DMS53 treated with DMSO at 0.1 percent for 48 hours (cell line): ENCODE results near the gene IFT122.
"Not testable (repeated sequence)": the region's sequence is repeated elsewhere in the genome, so short reads cannot be mapped to it uniquely, and the experiment has no call there.

ENCODE experiments used
- DNase-seq: peaks from one replicate; lab custom pipeline; 2025; ENCODE audit not compliant: unreplicated experiment; lab: John Stamatoyannopoulos, UW

The IFT122 gene

GRCh38 chr3:129515821-129516432, 75.9 kb downstream of the IFT122 start:
- DNase-seq, result not testable (repeated sequence)

DNA sequence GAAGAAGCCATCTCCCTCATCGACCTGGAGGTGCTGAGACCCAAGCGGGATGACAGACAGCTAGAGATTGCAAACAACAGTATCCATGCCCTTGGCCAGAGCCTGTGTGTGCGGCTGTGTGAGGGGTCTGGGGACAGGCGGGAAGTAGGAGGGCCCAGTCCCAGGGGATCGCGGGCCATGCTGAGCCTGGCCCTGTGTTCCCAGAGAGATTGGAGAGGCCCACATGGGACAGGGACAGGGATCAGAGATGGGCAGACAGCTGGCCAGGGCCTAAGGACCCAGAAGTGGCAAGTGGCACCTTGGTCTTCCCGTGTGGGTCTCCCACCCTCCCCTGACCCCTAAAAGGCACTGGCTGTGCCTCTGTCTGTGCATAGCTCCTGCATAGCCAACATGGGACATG, 77.5 kb downstream of the IFT122 start:
- no peak for DNase-seq

DNA sequence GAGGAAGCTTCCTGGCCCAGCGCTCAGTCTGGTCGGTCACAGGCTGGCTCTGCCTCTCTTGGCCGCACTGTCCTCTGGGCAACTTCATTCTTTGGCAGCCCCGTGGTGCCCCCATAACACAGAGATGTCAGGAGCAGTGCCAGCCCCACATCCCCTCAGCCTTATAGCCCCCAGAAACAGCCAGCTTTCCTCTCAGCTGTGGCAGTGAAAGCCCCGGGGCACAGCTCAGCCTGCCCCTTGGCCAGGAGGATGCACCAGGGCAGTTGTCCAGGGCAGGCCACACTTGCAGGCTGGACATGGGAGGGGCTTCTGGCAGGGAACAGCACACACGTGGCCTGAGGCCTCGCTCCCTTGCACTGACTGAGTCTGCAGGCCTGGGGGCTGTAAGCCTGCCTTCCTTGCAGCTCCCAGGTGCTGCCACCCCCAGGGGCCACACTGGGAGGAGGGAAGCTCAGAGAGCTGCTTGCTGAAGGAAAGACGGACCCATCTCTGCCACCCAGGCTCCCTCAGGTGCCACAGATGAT, 78.1 kb downstream of the IFT122 start:
- DNase-seq, result no peak

GRCh38 chr3:129518581-129518980, 78.6 kb downstream of the IFT122 start:
- no peak for DNase-seq

- DNase-seq, result no peak
Observed at GRCh38 chr3:129519449-129519848, 79.4 kb downstream of the IFT122 start.

DNA sequence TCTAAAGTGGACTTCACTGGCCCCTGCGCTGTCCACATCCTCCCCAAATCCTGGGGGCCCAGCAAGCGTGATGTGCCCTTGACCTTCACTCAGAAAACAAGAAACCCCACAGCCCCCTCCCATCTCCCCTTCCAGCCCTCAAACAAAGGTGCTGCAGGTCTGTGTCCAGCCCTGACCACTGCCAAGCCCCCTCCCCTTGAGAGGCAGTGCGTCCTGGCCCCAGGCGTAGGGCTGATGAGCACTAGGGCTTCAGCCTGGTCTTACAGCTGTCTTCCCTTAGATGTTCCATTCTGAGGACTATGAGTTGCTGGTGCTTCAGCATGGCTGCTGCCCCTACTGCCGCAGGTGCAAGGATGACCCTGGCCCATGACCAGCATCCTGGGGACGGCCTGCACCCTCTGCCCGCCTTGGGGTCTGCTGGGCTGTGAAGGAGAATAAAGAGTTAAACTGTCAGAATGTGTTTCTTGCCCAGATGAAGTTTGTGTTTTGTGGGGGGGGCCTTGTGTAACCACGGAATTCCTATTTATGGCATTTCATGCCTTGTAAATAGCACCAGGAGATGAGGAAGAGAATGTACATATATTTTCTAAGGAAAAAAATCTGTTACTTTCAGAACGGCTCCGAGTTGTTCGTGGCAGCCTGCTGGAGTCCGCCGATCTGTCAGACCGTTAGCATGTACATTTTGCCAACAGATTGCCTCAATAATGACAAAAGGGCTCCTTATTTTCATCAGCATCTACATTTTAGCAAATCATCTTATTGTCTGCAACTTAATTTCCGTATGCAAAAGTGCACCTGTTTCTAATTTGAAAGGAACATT, 80.1 kb downstream of the IFT122 start:
- DNase-seq, result no peak

GRCh38 chr3:129520960-129521359, 80.9 kb downstream of the IFT122 start:
- DNase-seq, result no peak

- DNase-seq, result no peak
Observed at GRCh38 chr3:129521611-129522010, 81.6 kb downstream of the IFT122 start.

GRCh38 chr3:129522953-129523352, 82.9 kb downstream of the IFT122 start:
- no peak for DNase-seq

GRCh38 chr3:129524081-129524480, 84.1 kb downstream of the IFT122 start:
- no peak for DNase-seq

- no peak for DNase-seq
Observed at GRCh38 chr3:129525341-129525968, 85.4 kb downstream of the IFT122 start.

GRCh38 chr3:129526121-129526900, 86.3 kb downstream of the IFT122 start:
- DNase-seq, result no peak

DNA sequence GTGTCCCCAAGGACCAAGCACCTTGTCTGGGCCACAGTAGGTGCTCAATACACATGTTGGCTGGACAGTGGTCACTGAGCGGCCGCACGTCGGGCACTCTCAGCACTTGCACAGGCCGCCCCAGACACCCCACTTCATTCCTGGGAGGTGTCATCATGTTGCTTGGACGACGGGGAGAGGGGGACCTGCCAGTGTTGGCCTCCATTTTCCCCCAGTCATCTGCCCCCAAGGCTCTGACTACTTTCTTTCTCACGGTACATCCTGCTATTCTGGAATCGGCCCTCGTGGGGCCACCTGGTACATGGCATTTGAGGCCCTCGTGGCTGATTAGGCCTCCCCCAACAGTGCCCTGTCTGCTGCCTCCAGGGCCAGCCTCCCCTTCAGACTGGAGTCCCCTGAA, 87.2 kb downstream of the IFT122 start:
- no peak for DNase-seq

DNA sequence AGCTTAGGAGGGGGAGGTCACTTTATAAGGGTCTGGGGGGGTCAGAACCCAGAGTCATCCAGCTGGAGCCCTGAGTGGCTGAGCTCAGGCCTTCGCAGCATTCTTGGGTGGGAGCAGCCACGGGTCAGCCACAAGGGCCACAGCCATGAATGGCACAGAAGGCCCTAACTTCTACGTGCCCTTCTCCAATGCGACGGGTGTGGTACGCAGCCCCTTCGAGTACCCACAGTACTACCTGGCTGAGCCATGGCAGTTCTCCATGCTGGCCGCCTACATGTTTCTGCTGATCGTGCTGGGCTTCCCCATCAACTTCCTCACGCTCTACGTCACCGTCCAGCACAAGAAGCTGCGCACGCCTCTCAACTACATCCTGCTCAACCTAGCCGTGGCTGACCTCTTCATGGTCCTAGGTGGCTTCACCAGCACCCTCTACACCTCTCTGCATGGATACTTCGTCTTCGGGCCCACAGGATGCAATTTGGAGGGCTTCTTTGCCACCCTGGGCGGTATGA, 88.6 kb downstream of the IFT122 start, which contains the start of gene RHO:
TSS of gene RHO (plus strand) at position 51 of the 512 bp plus-strand sequence. CDS start at position 146, 95 bp downstream.
- no peak for DNase-seq

DNA sequence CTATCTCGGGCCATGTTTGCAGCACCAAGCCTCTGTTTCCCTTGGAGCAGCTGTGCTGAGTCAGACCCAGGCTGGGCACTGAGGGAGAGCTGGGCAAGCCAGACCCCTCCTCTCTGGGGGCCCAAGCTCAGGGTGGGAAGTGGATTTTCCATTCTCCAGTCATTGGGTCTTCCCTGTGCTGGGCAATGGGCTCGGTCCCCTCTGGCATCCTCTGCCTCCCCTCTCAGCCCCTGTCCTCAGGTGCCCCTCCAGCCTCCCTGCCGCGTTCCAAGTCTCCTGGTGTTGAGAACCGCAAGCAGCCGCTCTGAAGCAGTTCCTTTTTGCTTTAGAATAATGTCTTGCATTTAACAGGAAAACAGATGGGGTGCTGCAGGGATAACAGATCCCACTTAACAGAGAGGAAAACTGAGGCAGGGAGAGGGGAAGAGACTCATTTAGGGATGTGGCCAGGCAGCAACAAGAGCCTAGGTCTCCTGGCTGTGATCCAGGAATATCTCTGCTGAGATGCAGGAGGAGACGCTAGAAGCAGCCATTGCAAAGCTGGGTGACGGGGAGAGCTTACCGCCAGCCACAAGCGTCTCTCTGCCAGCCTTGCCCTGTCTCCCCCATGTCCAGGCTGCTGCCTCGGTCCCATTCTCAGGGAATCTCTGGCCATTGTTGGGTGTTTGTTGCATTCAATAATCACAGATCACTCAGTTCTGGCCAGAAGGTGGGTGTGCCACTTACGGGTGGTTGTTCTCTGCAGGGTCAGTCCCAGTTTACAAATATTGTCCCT, 89.6 kb downstream of the IFT122 start:
- no peak for DNase-seq

DNA sequence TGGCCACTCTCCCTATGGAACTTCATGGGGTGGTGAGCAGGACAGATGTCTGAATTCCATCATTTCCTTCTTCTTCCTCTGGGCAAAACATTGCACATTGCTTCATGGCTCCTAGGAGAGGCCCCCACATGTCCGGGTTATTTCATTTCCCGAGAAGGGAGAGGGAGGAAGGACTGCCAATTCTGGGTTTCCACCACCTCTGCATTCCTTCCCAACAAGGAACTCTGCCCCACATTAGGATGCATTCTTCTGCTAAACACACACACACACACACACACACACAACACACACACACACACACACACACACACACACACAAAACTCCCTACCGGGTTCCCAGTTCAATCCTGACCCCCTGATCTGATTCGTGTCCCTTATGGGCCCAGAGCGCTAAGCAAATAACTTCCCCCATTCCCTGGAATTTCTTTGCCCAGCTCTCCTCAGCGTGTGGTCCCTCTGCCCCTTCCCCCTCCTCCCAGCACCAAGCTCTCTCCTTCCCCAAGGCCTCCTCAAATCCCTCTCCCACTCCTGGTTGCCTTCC, 90.3 kb downstream of the IFT122 start:
- DNase-seq, result no peak

DNA sequence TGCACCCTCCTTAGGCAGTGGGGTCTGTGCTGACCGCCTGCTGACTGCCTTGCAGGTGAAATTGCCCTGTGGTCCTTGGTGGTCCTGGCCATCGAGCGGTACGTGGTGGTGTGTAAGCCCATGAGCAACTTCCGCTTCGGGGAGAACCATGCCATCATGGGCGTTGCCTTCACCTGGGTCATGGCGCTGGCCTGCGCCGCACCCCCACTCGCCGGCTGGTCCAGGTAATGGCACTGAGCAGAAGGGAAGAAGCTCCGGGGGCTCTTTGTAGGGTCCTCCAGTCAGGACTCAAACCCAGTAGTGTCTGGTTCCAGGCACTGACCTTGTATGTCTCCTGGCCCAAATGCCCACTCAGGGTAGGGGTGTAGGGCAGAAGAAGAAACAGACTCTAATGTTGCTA, 90.8 kb downstream of the IFT122 start:
- DNase-seq, result no peak

DNA sequence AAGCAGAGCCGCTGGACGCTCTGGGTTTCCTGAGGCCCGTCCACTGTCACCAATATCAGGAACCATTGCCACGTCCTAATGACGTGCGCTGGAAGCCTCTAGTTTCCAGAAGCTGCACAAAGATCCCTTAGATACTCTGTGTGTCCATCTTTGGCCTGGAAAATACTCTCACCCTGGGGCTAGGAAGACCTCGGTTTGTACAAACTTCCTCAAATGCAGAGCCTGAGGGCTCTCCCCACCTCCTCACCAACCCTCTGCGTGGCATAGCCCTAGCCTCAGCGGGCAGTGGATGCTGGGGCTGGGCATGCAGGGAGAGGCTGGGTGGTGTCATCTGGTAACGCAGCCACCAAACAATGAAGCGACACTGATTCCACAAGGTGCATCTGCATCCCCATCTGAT, 91.7 kb downstream of the IFT122 start:
- no peak for DNase-seq

- no peak for DNase-seq
Observed at GRCh38 chr3:129532261-129532660, 92.2 kb downstream of the IFT122 start.

DNA sequence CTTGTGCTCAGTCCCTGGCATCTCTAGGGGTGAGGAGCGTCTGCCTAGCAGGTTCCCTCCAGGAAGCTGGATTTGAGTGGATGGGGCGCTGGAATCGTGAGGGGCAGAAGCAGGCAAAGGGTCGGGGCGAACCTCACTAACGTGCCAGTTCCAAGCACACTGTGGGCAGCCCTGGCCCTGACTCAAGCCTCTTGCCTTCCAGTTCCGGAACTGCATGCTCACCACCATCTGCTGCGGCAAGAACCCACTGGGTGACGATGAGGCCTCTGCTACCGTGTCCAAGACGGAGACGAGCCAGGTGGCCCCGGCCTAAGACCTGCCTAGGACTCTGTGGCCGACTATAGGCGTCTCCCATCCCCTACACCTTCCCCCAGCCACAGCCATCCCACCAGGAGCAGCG, 93.4 kb downstream of the IFT122 start:
- no peak for DNase-seq
